SU-DHL-6 (cell line): ENCODE results near the gene CAPN9.

Experiments
- H2AFZ ChIP-seq: fragments of 200-600 bp; sonication (generic); 2 replicates; pipeline ENCODE4 v1.6.1; 2014; ENCODE audit warnings: low read depth, mild to moderate bottlenecking, moderate library complexity, mixed read lengths, antibody characterized with exemption, low read length; ENCODE audit not compliant: severe bottlenecking
- H3F3A ChIP-seq: fragments of 200-600 bp; shearing (Covaris generic); 2 replicates; pipeline ENCODE4 v1.6.0; 2016; ENCODE audit warnings: antibody characterized with exemption, mild to moderate bottlenecking; ENCODE audit not compliant: insufficient read depth
- H3K27ac ChIP-seq: fragments of 200-600 bp; sonication (generic); 2 replicates; pipeline ENCODE4 v1.5.1; 2016; ENCODE audit warnings: low read depth, mild to moderate bottlenecking, low read length, moderate library complexity, mixed read lengths
- H3K27me3 ChIP-seq: fragments of 200-600 bp; sonication (generic), shearing (Covaris generic); 2 replicates; pipeline ENCODE4 v1.6.0; 2014; ENCODE audit warnings: mild to moderate bottlenecking, low read length
- H3K36me3 ChIP-seq: fragments of 200-600 bp; sonication (generic); 2 replicates; pipeline ENCODE4 v1.6.1; 2014; ENCODE audit warnings: mild to moderate bottlenecking, low read length, mixed read lengths
- H3K4me2 ChIP-seq: fragments of 300-600, 200-600 bp; shearing (Covaris generic), sonication (generic); 2 replicates; pipeline ENCODE4 v1.6.0; 2014; ENCODE audit warnings: low read length, low read depth, mild to moderate bottlenecking; ENCODE audit not compliant: poor library complexity, severe bottlenecking
- H3K4me3 ChIP-seq: fragments of 200-600 bp; sonication (generic); 2 replicates; pipeline ENCODE4 v1.5.1; 2014; ENCODE audit warnings: antibody characterized with exemption, low read length, mild to moderate bottlenecking, mixed read lengths; ENCODE audit not compliant: insufficient read depth, poor library complexity, severe bottlenecking
- H3K79me2 ChIP-seq: fragments of 200-600 bp; sonication (generic); 2 replicates; pipeline ENCODE4 v1.6.1; 2014; ENCODE audit warnings: mild to moderate bottlenecking, low read length, moderate library complexity; ENCODE audit not compliant: insufficient read depth
- H3K9ac ChIP-seq: fragments of 200-600 bp; sonication (generic); 2 replicates; pipeline ENCODE4 v1.7.0; 2014; ENCODE audit warnings: mild to moderate bottlenecking, low read length
- H3K9me2 ChIP-seq: fragments of 200-600 bp; sonication (generic); replicated peaks from 2 replicates; pipeline ENCODE4 v1.6.1; 2014; ENCODE audit warnings: low read length; ENCODE audit not compliant: insufficient read depth
- H3K9me3 ChIP-seq: fragments of 200-600 bp; sonication (generic); 2 replicates; pipeline ENCODE4 v1.6.1; 2014; ENCODE audit warnings: low read length, mixed read lengths; ENCODE audit not compliant: insufficient read depth
- H4K20me1 ChIP-seq: fragments of 200-600 bp; sonication (generic); 2 replicates; pipeline ENCODE4 v1.6.1; 2014; ENCODE audit warnings: low read depth, mild to moderate bottlenecking, antibody characterized with exemption, low read length, moderate library complexity, mixed read lengths
- CTCF ChIP-seq: fragments of 200-600 bp; sonication (generic); IDR thresholded peaks from one replicate; pipeline ENCODE4 v1.5.1; 2017; ENCODE audit warnings: antibody characterized with exemption, mild to moderate bottlenecking, low read length, moderate library complexity; ENCODE audit not compliant: insufficient read depth, poor library complexity, severe bottlenecking
- EZH2phosphoT487 ChIP-seq: fragments of 200-600 bp; sonication (generic), shearing (Covaris generic); conservative IDR thresholded peaks from 2 replicates; pipeline ENCODE4 v1.6.1; 2018; ENCODE audit warnings: mild to moderate bottlenecking, antibody characterized with exemption, low read length, moderate library complexity, mixed read lengths

The CAPN9 gene

GRCh38 chr1:230771773-230772354, 24.7 kb downstream of the CAPN9 start:
- H3K9me2 ChIP-seq = no peaks in the 10 kb centered on the region
- H3K27ac ChIP-seq = no peak overlapping the region
- TF ChIP-seq EZH2phosphoT487 (no peak), CTCF (no peak)
- H3K4me3 ChIP-seq = no peak overlapping the region
- no peaks in the 10 kb centered on the region for H3K27me3 ChIP-seq
- H4K20me1 ChIP-seq = no peaks in the 10 kb centered on the region
- H3K9ac ChIP-seq = no peak overlapping the region
- no peak overlapping the region for H3K4me2 ChIP-seq
- H3F3A ChIP-seq = no peaks in the 10 kb centered on the region
- H3K36me3 ChIP-seq = no peaks in the 10 kb centered on the region
- H3K79me2 ChIP-seq = no peaks in the 10 kb centered on the region
- H2AFZ ChIP-seq = no peak overlapping the region
- H3K9me3 ChIP-seq = no peaks in the 10 kb centered on the region

GRCh38 chr1:230772457-230773395, 25.5 kb downstream of the CAPN9 start:
- TF ChIP-seq EZH2phosphoT487 (no peak), CTCF (no peak)
- H3K27me3 ChIP-seq = no peaks in the 10 kb centered on the region
- H3K4me3 ChIP-seq = no peak overlapping the region
- H3K36me3 ChIP-seq = no peaks in the 10 kb centered on the region
- no peak overlapping the region for H3K9ac ChIP-seq
- H2AFZ ChIP-seq = no peak overlapping the region
- H3K4me2 ChIP-seq = no peak overlapping the region
- no peaks in the 10 kb centered on the region for H3K9me2 ChIP-seq
- no peaks in the 10 kb centered on the region for H3K9me3 ChIP-seq
- H3K27ac ChIP-seq = no peak overlapping the region
- no peaks in the 10 kb centered on the region for H4K20me1 ChIP-seq
- no peaks in the 10 kb centered on the region for H3K79me2 ChIP-seq
- H3F3A ChIP-seq = no peaks in the 10 kb centered on the region

- Histone ChIP-seq H3K9ac (no peak overlapping the region), H3K27ac (no peak overlapping the region), H3K4me2 (no peak overlapping the region), H3K27me3 (no peaks in the 10 kb centered on the region), H3K79me2 (no peaks in the 10 kb centered on the region), H3K36me3 (no peaks in the 10 kb centered on the region), H3F3A (no peaks in the 10 kb centered on the region), H3K9me2 (no peaks in the 10 kb centered on the region), H3K4me3 (no peak overlapping the region), H2AFZ (no peak overlapping the region), H4K20me1 (no peaks in the 10 kb centered on the region), H3K9me3 (no peaks in the 10 kb centered on the region)
- no peak for TF ChIP-seq CTCF
- TF ChIP-seq EZH2phosphoT487 = no peak
These were observed 26.3 kb downstream of the CAPN9 start for GRCh38 chr1:230773396-230774033.
